Vagina (tissue), 2 donors: ENCODE measurements around the gene GRAMD1B.

ENCODE experiments used
- POLR2A ChIP-seq, 2 donors: fragments of 450-650 bp; IDR thresholded peaks; one replicate each; pipeline ENCODE4 v1.6.1; 2017; ENCODE audit warnings: antibody characterized with exemption in 2 of 2, mild to moderate bottlenecking in 2 of 2, moderate library complexity in 2 of 2
- TF ChIP-seq, protein P1 (sequence below), 3 experiments: fragments of 450-650 bp in 2 of 3; fragments of 200-600 bp in 1 of 3; sonication (generic) in 1 of 3; IDR thresholded peaks; one replicate each; pipeline ENCODE4 v1.5.1; 2017 to 2019; ENCODE audit warnings: antibody characterized with exemption in 3 of 3, mild to moderate bottlenecking in 2 of 3, moderate library complexity in 2 of 3

- TF ChIP-seq POLR2A (IDR thresholded peaks at IDR 0.05): no peak
- TF ChIP-seq, protein P1, sequence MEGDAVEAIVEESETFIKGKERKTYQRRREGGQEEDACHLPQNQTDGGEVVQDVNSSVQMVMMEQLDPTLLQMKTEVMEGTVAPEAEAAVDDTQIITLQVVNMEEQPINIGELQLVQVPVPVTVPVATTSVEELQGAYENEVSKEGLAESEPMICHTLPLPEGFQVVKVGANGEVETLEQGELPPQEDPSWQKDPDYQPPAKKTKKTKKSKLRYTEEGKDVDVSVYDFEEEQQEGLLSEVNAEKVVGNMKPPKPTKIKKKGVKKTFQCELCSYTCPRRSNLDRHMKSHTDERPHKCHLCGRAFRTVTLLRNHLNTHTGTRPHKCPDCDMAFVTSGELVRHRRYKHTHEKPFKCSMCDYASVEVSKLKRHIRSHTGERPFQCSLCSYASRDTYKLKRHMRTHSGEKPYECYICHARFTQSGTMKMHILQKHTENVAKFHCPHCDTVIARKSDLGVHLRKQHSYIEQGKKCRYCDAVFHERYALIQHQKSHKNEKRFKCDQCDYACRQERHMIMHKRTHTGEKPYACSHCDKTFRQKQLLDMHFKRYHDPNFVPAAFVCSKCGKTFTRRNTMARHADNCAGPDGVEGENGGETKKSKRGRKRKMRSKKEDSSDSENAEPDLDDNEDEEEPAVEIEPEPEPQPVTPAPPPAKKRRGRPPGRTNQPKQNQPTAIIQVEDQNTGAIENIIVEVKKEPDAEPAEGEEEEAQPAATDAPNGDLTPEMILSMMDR (IDR thresholded peaks at IDR 0.05): no peak
These were observed 51.6 kb downstream of the GRAMD1B start for GRCh38 chr11:123481640-123482039.
